Stimulated activated CD8-positive, alpha-beta memory T cell treated with anti-CD3 and anti-CD28 coated beads, Interleukin-4, amount 100 ng/mL, for 1 hour (primary cell): ENCODE results near the gene MAD1L1.

Experiments
- DNase-seq, 2 donors: peaks; one replicate each; pipeline ENCODE4 v3.0.0-alpha.2; 2020; ENCODE audit warnings: low read depth in 2 of 2, low spot score in 1 of 2

MAD1L1 gene

DNA sequence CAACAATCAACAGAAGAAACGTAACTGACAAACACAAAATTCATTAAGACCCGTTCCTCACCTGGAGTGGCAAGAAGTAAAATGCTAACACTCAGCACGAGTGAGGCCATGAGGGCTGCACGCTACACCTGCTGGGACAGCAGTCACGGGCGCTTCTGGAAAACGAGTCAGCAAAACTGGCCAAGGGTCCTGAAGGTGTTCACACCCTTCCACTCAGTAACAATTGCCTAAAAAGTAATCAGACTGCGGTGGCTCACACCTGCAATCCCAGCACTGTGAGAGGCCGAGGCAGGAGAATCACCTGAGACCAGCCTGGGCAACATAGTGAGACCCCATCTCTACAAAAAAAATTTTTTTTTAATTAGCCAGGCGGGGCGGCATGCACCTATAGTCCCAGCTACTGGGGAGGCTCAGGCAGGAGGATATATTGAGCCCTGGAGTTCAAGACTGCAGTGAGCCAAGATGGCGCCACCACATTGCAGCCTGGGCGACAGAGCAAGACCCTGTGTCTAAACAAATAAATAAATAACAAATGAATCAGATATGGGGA is 199.1 kb downstream of the MAD1L1 start:
- no peak for DNase-seq

GRCh38 chr7:2032876-2033407 is 199.8 kb downstream of the MAD1L1 start:
- DNase-seq: no peak

- no peak for DNase-seq
These were observed 200.5 kb downstream of the MAD1L1 start for GRCh38 chr7:2032030-2032875.

DNA sequence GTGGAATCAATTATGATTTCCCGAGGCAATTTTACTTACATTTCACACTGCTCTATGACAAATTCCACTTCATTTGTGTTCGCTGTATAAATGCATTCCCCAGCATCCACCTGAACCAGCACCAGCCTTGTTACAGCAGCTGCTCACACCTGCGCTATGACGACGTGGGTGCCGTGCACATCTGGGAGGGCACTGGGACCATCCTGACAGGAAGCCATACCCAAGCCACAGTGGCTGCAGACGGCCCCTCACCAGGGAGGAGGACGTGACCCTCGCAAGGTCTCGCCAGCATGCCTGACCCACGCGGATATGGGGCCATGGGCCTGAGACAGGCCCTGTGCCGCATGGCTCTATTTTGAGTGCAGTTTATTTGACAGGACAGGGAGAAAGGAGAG is 201.3 kb downstream of the MAD1L1 start:
- DNase-seq: no peak

DNA sequence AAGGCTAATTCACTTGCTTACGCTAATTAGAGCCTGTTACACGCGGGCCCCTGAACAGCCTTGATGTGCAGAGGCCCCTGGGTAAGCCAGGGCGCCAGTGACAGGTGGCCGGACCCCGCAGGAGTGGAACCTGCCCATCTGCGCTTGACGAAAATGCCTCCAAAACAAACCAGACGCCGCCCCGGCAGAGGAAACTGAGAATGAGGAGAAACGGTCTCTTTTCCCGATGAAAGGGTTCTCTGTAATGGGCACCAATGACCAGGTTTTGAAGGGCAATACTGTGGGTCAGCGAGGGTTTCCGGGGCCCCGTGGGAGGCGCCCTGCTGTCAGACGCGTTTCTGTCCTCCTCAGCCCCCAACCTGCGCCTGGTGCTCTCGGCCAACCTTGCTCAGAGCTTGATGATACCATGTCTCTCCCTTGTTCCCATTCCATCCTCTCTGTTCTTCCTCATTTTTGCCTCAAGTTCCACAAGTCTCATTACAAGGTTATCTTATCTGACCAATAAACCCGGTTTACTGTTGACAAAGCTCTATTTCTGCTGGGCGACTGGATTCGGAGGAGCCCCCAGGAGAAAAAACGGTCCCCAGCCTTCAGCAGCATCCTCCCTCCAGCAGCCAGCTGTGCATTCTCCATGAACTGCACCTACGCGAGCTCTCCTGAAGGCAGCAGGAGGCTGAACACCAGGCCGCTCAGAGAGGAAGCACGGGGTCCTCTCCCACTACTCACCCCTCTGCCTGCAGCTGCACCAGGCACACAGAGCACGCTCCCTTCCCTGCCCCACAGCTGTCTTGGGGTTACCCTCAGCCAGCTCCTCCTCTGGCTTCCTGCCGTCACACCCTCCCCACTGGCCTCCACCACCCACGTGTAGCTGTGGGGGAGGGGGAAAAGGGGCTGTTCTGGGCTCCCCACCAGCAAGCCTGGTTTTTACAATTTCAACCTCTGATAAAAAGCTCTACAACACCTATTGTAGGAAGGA is 202.0 kb downstream of the MAD1L1 start:
- no peak for DNase-seq

GRCh38 chr7:2029936-2030335 is 202.8 kb downstream of the MAD1L1 start:
- no peak for DNase-seq

DNA sequence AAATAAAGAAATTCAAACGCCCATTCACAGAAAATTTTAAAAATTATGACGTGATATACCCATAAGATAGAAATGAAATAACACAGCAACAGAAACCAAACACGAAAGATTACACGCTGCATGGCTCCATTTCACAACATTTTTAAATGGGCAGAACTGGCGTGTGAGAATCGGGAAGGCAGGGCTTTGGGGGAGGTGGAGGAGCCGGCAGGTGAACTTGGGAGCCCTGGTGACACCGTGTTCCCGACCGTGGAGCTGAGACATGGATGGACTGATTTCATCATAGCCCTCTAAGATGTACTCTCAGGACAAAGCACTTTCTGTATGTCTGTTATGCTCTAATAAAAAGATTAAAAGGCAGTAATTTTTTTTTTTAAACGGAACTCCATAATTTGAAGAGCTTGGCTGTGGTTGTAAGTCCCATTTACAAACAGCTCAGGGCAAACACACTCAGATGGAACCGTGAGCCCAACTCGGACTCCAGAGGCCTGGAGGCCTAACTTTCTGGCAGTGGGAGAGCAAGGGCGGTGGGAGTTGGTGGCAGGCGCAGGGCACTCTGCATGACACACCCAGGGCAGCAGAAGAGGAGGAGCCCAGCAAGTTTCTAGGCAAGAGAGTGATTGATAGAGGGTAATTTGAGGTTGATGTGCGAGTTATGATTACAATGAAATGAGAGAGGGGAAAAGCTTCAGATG is 203.4 kb downstream of the MAD1L1 start:
- no peak for DNase-seq

- DNase-seq: no peak
These were observed 204.0 kb downstream of the MAD1L1 start for GRCh38 chr7:2028733-2029132.

DNA sequence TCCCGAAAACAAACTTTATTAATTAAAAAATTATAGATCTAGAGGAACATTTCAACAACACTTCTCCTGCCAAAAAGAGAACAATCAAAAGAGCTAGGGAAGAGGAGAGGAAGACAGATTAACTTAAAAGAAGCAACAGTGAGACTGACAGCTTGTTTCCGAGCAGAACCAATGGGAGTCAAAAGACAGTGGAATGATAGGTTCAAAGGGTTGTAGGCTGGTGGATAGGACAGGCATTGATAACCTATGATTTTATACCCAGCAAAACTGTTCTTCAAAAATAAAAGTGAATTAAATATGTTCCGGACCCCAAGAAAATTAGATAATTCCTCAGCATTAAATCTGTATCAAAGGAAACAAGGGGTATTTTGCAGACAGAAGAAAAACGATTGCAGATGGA is 207.6 kb downstream of the MAD1L1 start:
- DNase-seq: no peak

GRCh38 chr7:2024567-2024918 is 208.2 kb downstream of the MAD1L1 start:
- DNase-seq: no peak

- no peak for DNase-seq
These were observed 208.7 kb downstream of the MAD1L1 start for GRCh38 chr7:2023877-2024566.

GRCh38 chr7:2022737-2023250 is 210.0 kb downstream of the MAD1L1 start:
- no peak for DNase-seq

DNA sequence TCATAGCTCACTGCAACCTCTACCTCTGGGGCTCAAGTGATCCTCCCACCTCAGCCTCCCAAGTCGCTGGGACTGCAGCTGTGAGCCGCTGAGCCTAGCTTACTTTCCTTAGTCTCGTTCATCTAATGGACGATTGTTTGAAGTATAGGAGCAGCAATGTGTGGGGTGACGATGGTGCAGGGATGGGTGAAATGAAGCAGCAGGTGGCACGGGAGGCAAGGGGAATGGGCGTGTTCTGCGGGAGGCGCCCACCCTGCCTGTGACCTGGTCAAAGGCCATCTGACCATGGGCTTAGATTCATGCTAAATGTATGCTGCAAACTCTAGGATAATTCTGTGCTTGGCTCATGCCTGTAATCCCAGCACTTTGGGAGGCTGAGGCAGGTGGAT is 210.7 kb downstream of the MAD1L1 start:
- DNase-seq: no peak

DNA sequence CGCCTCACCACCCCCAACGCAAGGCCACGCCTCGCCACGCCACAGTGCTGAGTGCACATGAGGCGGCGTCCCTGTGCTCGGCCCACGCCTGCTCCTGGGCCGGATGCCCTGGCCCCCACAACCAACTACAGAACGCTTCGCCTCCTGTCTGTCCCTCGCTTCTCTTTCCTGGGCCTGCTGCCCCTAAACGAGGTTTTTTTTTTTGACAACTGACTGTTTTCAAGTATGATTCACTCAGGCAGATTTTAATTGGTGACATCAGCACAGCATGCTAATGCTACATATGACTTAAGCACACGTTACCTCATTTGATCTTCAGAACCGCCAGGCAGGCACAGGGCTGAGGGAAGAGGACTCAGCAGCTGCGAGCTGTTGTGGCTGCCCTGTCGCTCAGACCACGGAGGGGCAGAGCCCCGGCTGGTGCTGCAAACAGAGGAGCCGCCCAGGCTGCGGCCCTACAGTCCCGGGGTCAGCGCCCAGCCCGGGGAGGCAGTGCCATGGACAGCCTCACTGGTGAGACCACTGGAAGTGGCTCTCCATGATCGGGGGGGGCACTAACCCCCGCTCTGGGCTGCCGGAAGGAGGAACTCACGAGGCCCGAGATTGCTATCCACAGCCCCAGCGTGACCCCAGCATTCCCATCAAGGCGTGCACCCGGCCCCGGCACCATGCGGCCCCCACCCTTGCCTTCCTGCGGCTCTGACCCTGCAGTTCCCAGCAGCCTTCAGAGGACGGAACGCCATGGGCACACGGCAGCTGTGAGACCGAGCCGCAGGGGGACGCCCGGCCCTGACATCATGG is 212.8 kb downstream of the MAD1L1 start:
- no peak for DNase-seq

DNA sequence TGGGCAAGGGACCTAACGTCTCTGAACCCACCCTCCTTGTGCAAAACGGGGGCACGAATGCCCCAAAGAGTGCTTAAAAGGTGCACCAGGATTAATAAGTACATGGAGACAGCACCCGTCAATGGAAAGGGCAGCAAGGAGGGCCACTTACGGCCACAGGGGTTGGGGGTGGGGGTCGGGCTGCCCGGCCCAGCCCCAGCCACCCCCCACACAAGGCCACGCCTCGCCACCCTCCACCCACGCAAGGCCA is 213.4 kb downstream of the MAD1L1 start:
- DNase-seq: no peak

DNA sequence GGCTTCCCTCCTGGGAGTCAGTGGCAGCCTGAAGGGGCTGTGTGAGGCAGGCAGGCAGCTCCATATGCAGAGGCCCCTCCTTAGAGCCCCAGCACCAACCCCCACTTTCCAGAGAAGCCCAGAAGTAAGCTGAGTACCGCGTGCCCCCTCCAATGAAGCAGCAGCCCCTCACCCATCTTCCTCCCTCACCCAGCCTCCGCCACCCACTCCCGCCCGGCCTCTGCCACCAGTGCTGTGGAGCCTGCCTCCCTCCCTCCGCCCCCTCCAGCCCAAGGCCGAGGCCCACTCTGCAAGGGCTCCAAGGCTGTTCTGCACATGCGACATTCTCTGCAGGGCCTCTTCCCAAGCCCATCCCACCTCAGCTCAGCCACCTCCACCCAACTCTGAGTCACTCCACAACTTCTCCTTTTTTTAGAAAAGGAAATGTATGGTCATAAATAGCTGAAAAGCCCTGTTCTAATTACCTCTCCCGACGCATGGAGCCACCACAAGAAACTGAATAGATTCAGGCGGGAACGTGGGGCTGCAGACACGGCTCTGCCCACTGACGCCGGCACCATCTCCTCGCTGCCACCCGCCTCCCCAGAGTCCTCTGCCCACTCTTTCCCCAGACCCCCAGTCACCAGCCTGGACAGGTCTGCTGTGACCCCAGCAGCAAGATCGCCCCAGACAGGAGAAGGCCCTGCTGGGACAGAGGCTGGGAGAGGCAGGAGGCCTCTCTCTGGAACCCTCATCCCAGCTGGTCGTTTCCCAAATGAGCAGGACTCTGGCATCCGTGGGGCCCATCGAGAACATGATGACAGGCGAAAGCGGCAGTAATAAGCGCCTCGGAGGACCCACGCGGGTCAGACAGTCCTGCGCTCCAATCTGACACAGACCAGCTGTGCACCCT is 213.9 kb downstream of the MAD1L1 start:
- DNase-seq: no peak

DNA sequence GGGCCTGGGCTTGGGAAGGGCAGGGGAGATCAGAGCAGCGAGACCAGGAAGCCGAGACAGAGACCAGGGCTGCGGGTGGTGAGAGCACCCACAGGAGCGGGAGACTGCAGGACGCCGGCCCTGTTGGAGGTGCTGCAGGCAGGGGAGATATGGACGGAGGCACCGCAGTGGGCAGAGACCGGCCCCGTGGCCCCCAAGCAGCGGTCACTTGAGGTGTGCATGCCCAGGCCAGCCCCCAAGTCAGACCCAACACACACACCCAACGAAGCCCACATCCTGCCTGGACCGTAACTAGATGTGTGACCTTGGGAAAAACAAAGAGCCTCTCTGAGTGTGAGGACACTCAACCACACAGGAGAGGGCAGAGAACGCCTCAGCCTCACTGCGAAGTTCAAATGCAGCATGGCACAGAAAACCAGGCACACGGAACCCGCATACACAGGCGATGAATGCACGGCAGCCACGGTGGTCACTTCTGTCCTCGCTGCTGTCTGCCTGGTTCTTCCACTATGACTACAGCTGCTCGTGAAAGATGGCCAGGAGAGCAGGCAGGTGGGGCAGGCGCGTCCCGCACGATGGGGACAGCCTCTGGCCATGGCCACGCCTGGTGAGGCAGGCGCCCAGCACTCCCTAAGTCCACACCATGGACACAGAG is 214.7 kb downstream of the MAD1L1 start:
- no peak for DNase-seq

DNA sequence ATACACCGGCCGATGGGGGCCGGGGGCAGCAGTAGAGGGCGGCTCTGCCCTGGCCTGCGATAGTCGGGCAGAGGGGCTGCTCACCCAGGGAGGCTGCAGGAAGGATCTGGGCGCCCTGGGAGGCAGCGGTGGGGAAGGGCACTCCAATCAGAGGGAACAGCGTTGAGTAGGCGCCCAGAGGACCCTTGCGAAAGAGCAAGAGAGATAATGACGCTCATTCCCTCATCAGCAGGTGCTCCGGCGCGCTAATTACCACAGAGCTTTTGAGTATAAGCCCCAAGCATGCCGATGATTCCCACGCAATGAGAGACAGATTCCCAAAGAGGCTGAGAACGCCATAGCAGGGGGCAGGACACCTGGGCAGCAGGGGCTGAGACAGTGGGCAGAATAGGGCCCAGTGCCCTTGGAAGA is 215.3 kb downstream of the MAD1L1 start:
- DNase-seq: no peak
